ENCODE data around the gene NEDD9. TPM values are rescaled to one million over a fixed set of nuclear protein-coding genes. Genes with fewer than 3 reads are reported as not detected.

NEDD9 gene
- polyA plus RNA-seq, 3 donors, result 18.2 to 35.9 (median 33.0) TPM

DNA sequence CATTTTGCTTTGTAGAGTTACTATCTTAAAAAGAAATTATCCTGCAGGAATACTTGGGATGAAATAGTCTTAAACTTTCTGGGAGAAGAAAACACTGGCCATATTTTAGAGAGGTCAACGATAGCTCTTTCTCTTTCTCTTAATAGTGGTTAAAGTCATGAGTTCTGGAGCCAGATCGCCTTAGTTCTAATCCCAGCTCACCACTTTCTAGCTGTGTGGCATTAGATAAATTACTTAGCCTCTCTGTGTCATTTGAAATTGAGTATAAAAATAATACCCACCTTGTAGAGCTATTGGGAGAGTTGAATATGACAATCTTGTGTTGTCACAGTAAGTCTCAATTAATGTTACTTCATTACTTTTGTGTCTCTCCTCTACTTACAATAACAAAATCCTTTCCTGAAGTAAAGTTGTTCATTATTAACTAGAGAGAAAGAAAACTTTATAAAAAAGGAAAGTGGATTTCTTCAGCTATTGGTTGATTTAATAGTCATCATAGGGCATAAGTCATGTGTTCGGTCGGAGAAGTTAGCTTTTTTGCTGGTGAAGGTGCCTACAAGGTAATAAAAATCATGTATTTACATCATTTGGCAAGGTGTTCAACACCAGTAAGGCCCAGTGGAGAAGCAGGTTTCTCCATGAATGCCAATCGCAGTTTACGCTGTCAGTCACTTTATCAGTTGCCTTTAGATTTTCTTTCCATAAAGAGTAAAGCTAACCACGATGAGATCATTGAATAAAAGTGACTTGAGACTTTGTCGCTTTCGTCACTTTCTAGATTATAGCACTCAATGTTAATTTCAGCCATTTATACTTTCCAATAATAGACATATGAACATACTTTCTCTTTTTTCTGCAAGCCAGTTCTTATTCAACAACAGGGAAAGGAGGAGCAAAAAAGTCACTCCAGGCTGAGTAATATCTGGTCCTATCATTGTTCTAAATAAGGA lies 2.0 kb downstream of the NEDD9 start:
- H3K4me1 Mint-ChIP-seq, result peaks cover 37% of the 10 kb centered on the region
- no peaks in the 10 kb centered on the region for H3K79me2 ChIP-seq (ENCODE audit: insufficient read depth, low read length)

DNA sequence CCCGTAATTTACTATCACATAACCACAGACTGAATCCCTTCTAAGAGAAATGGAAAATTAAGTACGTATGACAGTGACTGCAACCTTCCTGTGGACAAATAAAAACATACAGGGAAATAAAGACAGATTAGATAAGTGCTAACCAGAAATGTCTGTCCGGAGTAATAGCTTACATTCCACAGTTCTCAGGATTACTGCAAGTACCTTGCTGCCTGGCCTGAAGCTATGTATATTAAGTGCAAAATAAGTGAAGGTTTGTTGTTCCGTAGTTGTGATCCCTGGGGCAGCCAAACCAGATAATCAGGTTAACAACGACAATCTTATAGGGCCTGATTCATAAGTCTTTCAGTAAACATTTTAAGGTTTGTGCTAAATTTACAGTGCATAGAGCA lies 2.8 kb downstream of the NEDD9 start:
- H3K4me1 ChIP-seq (ENCODE audit: control insufficient read depth in 1 of 2, insufficient read depth in 2 of 2, low read length in 2 of 2), result peaks cover 23 to 35% of the 10 kb centered on the region in 2 donors

More for the DNA sequence above, 2.0 kb downstream of the NEDD9 start:
- H3K27ac Mint-ChIP-seq, result no peak overlapping the region
- peaks cover 0 to 4% (median 4%) of the 10 kb centered on the region in 3 donors for H3K27me3 Mint-ChIP-seq (ENCODE audit: low read depth in 3 of 3)
- Histone ChIP-seq H4K20me1 (ENCODE audit: insufficient read depth, low read length) (peaks cover 26% of the 10 kb centered on the region), H3K9me3 (replicated peaks in 1 of 2; ENCODE audit: control insufficient read depth in 1 of 2, insufficient read depth in 1 of 2, low read length in 2 of 2) (no peaks in the 10 kb centered on the region), H3K9ac (ENCODE audit: insufficient read depth, low read length, poor library complexity, severe bottlenecking) (no peak overlapping the region), H3K4me3 (replicated peaks in 1 of 3; ENCODE audit: low read depth in 2 of 3, low read length in 3 of 3) (peak overlapping the region in 1 of 3 experiments; percentile 88), H3K4me1 (ENCODE audit: control insufficient read depth in 1 of 2, insufficient read depth in 2 of 2, low read length in 2 of 2) (peaks cover 16 to 28% of the 10 kb centered on the region in 2 donors), H3K27ac (ENCODE audit: low read depth in 1 of 2, low read length in 2 of 2) (no peak overlapping the region), H3K36me3 (replicated peaks in 1 of 2; ENCODE audit: control insufficient read depth in 1 of 2, insufficient read depth in 2 of 2, low read length in 2 of 2) (no peaks in the 10 kb centered on the region), H3K27me3 (ENCODE audit: control insufficient read depth in 2 of 2, insufficient read depth in 2 of 2, low read length in 2 of 2) (peaks cover 0 to 3% of the 10 kb centered on the region in 2 donors), H3K4me2 (replicated peaks; ENCODE audit: extremely low read depth, low read length, poor library complexity, severe bottlenecking) (peak overlapping the region; percentile 83), H2AFZ (ENCODE audit: insufficient read depth, low read depth, low read length, poor library complexity, severe bottlenecking) (no peak overlapping the region)
- intact Hi-C loops (cut with micrococcal nuclease), result loop anchor here (5.0 to 10.0 kb wide), 4 partner anchors 58 to 344 kb away; no protein-coding TSS in a partner anchor
- peaks cover 19 to 32% of the 10 kb centered on the region in 2 donors for H3K36me3 Mint-ChIP-seq
- H3K4me3 Mint-ChIP-seq, result peak overlapping the region in 1 of 2 donors; percentile 99
- WGBS (ENCODE audit: insufficient coverage), result 100% methylated on average over 3 of the region's 9 CpGs
- TF ChIP-seq, protein P1, sequence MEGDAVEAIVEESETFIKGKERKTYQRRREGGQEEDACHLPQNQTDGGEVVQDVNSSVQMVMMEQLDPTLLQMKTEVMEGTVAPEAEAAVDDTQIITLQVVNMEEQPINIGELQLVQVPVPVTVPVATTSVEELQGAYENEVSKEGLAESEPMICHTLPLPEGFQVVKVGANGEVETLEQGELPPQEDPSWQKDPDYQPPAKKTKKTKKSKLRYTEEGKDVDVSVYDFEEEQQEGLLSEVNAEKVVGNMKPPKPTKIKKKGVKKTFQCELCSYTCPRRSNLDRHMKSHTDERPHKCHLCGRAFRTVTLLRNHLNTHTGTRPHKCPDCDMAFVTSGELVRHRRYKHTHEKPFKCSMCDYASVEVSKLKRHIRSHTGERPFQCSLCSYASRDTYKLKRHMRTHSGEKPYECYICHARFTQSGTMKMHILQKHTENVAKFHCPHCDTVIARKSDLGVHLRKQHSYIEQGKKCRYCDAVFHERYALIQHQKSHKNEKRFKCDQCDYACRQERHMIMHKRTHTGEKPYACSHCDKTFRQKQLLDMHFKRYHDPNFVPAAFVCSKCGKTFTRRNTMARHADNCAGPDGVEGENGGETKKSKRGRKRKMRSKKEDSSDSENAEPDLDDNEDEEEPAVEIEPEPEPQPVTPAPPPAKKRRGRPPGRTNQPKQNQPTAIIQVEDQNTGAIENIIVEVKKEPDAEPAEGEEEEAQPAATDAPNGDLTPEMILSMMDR (IDR thresholded peaks at IDR 0.05), result no peak
- DNase-seq, result no peak
- no peaks in the 10 kb centered on the region for H3K9me3 Mint-ChIP-seq

More for the DNA sequence above, 2.8 kb downstream of the NEDD9 start:
- no peak overlapping the region for H3K9ac ChIP-seq (ENCODE audit: insufficient read depth, low read length, poor library complexity, severe bottlenecking)
- Mint-ChIP-seq H3K4me1 (peaks cover 44% of the 10 kb centered on the region), H3K9me3 (no peaks in the 10 kb centered on the region), H3K27me3 (ENCODE audit: low read depth in 3 of 3) (peaks cover 0 to 4% (median 4%) of the 10 kb centered on the region in 3 donors), H3K27ac (no peak overlapping the region), H3K4me3 (no peak overlapping the region), H3K36me3 (peaks cover 18 to 33% of the 10 kb centered on the region in 2 donors)
- no peak for DNase-seq
- no peak overlapping the region for H3K27ac ChIP-seq (ENCODE audit: low read depth in 1 of 2, low read length in 2 of 2)
- no peaks in the 10 kb centered on the region for H3K79me2 ChIP-seq (ENCODE audit: insufficient read depth, low read length)
- intact Hi-C loops (cut with micrococcal nuclease), result loop anchor here (5.0 to 10.0 kb wide), 4 partner anchors 57 to 345 kb away; no protein-coding TSS in a partner anchor
- H3K4me3 ChIP-seq (replicated peaks in 1 of 3; ENCODE audit: low read depth in 2 of 3, low read length in 3 of 3), result no peak overlapping the region
- peaks cover 26% of the 10 kb centered on the region for H4K20me1 ChIP-seq (ENCODE audit: insufficient read depth, low read length)
- H3K4me2 ChIP-seq (replicated peaks; ENCODE audit: extremely low read depth, low read length, poor library complexity, severe bottlenecking), result no peak overlapping the region
- H3K36me3 ChIP-seq (replicated peaks in 1 of 2; ENCODE audit: control insufficient read depth in 1 of 2, insufficient read depth in 2 of 2, low read length in 2 of 2), result no peaks in the 10 kb centered on the region
- H3K27me3 ChIP-seq (ENCODE audit: control insufficient read depth in 2 of 2, insufficient read depth in 2 of 2, low read length in 2 of 2), result peaks cover 0 to 3% of the 10 kb centered on the region in 2 donors
- H3K9me3 ChIP-seq (replicated peaks in 1 of 2; ENCODE audit: control insufficient read depth in 1 of 2, insufficient read depth in 1 of 2, low read length in 2 of 2), result no peaks in the 10 kb centered on the region
- no peak overlapping the region for H2AFZ ChIP-seq (ENCODE audit: insufficient read depth, low read depth, low read length, poor library complexity, severe bottlenecking)
- TF ChIP-seq, protein P1 (IDR thresholded peaks at IDR 0.05), result no peak
- WGBS (ENCODE audit: insufficient coverage), result no CpG with 5 or more reads among the region's 5 CpGs

Data from CD14-positive monocyte (primary cell).